Measurements from ENCODE around the gene C16orf92. TPM values are rescaled to one million over a fixed set of nuclear protein-coding genes. Genes with fewer than 3 reads are reported as not detected.
A peak's percentile ranks its signal among the peaks of the same experiment; 100 is the strongest.

Gene C16orf92
- total RNA-seq, 5 donors from 2014 or later (not counting 1 experiment from before 2014, with no cell fraction given) = not detected

GRCh38 chr16:30052671-30053372 is 29.8 kb downstream of the C16orf92 start:
- CTCF ChIA-PET = interaction anchor here in 1 of 2 donors (0.5 kb wide), 1 partner anchor 15 kb away, joined by 4 read pairs; no protein-coding TSS in a partner anchor
- ATAC-seq (replicated peaks in 1 of 4) (peak; percentile 76 to 81 (median 77)), DNase-seq (peak; percentile 53 to 92 (median 77))
- Mint-ChIP-seq H3K4me3 (peak overlapping the region; percentile 82 to 86 (median 82)), H3K36me3 (no peaks in the 10 kb centered on the region), H3K9me3 (no peaks in the 10 kb centered on the region), H3K27ac (peak overlapping the region; percentile 55 to 63), H3K4me1 (peaks cover 18 to 28% (median 23%) of the 10 kb centered on the region in 3 donors), H3K27me3 (no peaks in the 10 kb centered on the region)
- peaks cover 0 to 8% of the 10 kb centered on the region in 2 experiments for H3K27me3 ChIP-seq (replicated peaks in 1 of 2; ENCODE audit: control insufficient read depth in 2 of 2, extremely low read depth in 1 of 2, insufficient read depth in 2 of 2, low read length in 1 of 2)
- H3K9me3 ChIP-seq = no peaks in the 10 kb centered on the region
- H3K27ac ChIP-seq (ENCODE audit: low read length) = no peak overlapping the region
- peaks cover 12 to 30% of the 10 kb centered on the region in 2 experiments for H3K4me1 ChIP-seq (ENCODE audit: control insufficient read depth in 1 of 2, extremely low read depth in 1 of 2, insufficient read depth in 2 of 2, low read length in 2 of 2)
- peak overlapping the region; percentile 65 to 69 for H3K4me3 ChIP-seq (ENCODE audit: control insufficient read depth in 1 of 2, extremely low read depth in 1 of 2, low read length in 1 of 2)
- WGBS (ENCODE audit: insufficient coverage) = under 1% methylated on average over 38 of the region's 58 CpGs
- POLR2A ChIA-PET = interaction anchor here in 1 of 2 donors (0.6 kb wide), 1 partner anchor 37 kb away, joined by 8 read pairs; no protein-coding TSS in a partner anchor
- no peaks in the 10 kb centered on the region for H3K36me3 ChIP-seq (ENCODE audit: control insufficient read depth in 2 of 2, extremely low read depth in 1 of 2, insufficient read depth in 1 of 2, low read length in 1 of 2)

GRCh38 chr16:30053376-30054015 is 30.5 kb downstream of the C16orf92 start:
- Histone ChIP-seq H3K9me3 (no peaks in the 10 kb centered on the region), H3K27me3 (replicated peaks in 1 of 2; ENCODE audit: control insufficient read depth in 2 of 2, extremely low read depth in 1 of 2, insufficient read depth in 2 of 2, low read length in 1 of 2) (peaks cover 0 to 8% of the 10 kb centered on the region in 2 experiments), H3K4me3 (ENCODE audit: control insufficient read depth in 1 of 2, extremely low read depth in 1 of 2, low read length in 1 of 2) (peak overlapping the region; percentile 65 to 69), H3K27ac (ENCODE audit: low read length) (no peak overlapping the region), H3K36me3 (ENCODE audit: control insufficient read depth in 2 of 2, extremely low read depth in 1 of 2, insufficient read depth in 1 of 2, low read length in 1 of 2) (no peaks in the 10 kb centered on the region), H3K4me1 (ENCODE audit: control insufficient read depth in 1 of 2, extremely low read depth in 1 of 2, insufficient read depth in 2 of 2, low read length in 2 of 2) (peaks cover 12 to 30% of the 10 kb centered on the region in 2 experiments)
- H3K4me1 Mint-ChIP-seq = peaks cover 18 to 28% (median 23%) of the 10 kb centered on the region in 3 donors
- DNase-seq (no peak), ATAC-seq (replicated peaks in 1 of 4) (peak; percentile 13 to 17 (median 14))
- H3K4me3 Mint-ChIP-seq = peak overlapping the region; percentile 70 to 82 (median 82)
- CTCF ChIA-PET = interaction anchor here in 1 of 2 donors (0.5 kb wide), 1 partner anchor 14 kb away, joined by 4 read pairs; no protein-coding TSS in a partner anchor
- no peaks in the 10 kb centered on the region for H3K27me3 Mint-ChIP-seq
- POLR2A ChIA-PET = interaction anchor here in 1 of 2 donors (0.6 kb wide), 1 partner anchor 37 kb away, joined by 8 read pairs; no protein-coding TSS in a partner anchor
- 17% methylated on average over 19 of the region's 19 CpGs for WGBS (ENCODE audit: insufficient coverage)
- peak overlapping the region in 1 of 2 donors; percentile 52 for H3K27ac Mint-ChIP-seq
- H3K9me3 Mint-ChIP-seq = no peaks in the 10 kb centered on the region
- no peaks in the 10 kb centered on the region for H3K36me3 Mint-ChIP-seq

- peak overlapping the region; percentile 50 to 82 (median 73) for H3K4me3 Mint-ChIP-seq
- WGBS (ENCODE audit: insufficient coverage) = 86% methylated on average over 6 of the region's 8 CpGs
- ChIA-PET POLR2A (no interaction called here), CTCF (interaction anchor here in 1 of 2 donors (0.9 to 1.4 kb wide), 2 partner anchors 11 to 23 kb away, joined by 3 to 4 read pairs; partner anchors contain the start of genes ALDOA and TLCD3B)
- no peaks in the 10 kb centered on the region for H3K36me3 Mint-ChIP-seq
- H3K27ac Mint-ChIP-seq = peak overlapping the region in 1 of 2 donors; percentile 72
- H3K4me1 Mint-ChIP-seq = peaks cover 18 to 28% (median 23%) of the 10 kb centered on the region in 3 donors
- ATAC-seq (replicated peaks in 1 of 4) = no peak
- H3K27me3 Mint-ChIP-seq = no peaks in the 10 kb centered on the region
- H3K9me3 ChIP-seq = no peaks in the 10 kb centered on the region
- peaks cover 12 to 30% of the 10 kb centered on the region in 2 experiments for H3K4me1 ChIP-seq (ENCODE audit: control insufficient read depth in 1 of 2, extremely low read depth in 1 of 2, insufficient read depth in 2 of 2, low read length in 2 of 2)
- H3K27ac ChIP-seq (ENCODE audit: low read length) = no peak overlapping the region
- no peak overlapping the region for H3K4me3 ChIP-seq (ENCODE audit: control insufficient read depth in 1 of 2, extremely low read depth in 1 of 2, low read length in 1 of 2)
- peaks cover 0 to 8% of the 10 kb centered on the region in 2 experiments for H3K27me3 ChIP-seq (replicated peaks in 1 of 2; ENCODE audit: control insufficient read depth in 2 of 2, extremely low read depth in 1 of 2, insufficient read depth in 2 of 2, low read length in 1 of 2)
- H3K9me3 Mint-ChIP-seq = no peaks in the 10 kb centered on the region
- DNase-seq = no peak
- no peaks in the 10 kb centered on the region for H3K36me3 ChIP-seq (ENCODE audit: control insufficient read depth in 2 of 2, extremely low read depth in 1 of 2, insufficient read depth in 1 of 2, low read length in 1 of 2)
Observed at GRCh38 chr16:30054451-30054850, 31.5 kb downstream of the C16orf92 start.

GRCh38 chr16:30054959-30055553 is 32.1 kb downstream of the C16orf92 start:
- H3K4me3 Mint-ChIP-seq = peak overlapping the region; percentile 13 to 82 (median 43)
- CTCF ChIA-PET = interaction anchor here (0.6 to 1.4 kb wide), 8 partner anchors 10 to 378 kb away, joined by 3 to 6 read pairs (median 4); partner anchors contain the start of genes ALDOA (in 1 of the 2) and TLCD3B (in 1 of the 2)
- peak overlapping the region; percentile 72 to 81 for H3K27ac Mint-ChIP-seq

GRCh38 chr16:30060346-30060745 is 37.3 kb downstream of the C16orf92 start:
- H3K27me3 Mint-ChIP-seq = no peaks in the 10 kb centered on the region
- CTCF ChIA-PET = no interaction called here
- no peak overlapping the region for H3K4me3 Mint-ChIP-seq

More at GRCh38 chr16:30054959-30055553, 32.1 kb downstream of the C16orf92 start:
- peaks cover 18 to 28% (median 23%) of the 10 kb centered on the region in 3 donors for H3K4me1 Mint-ChIP-seq
- WGBS (ENCODE audit: insufficient coverage) = 21% methylated on average over 7 of the region's 10 CpGs
- H3K36me3 ChIP-seq (ENCODE audit: control insufficient read depth in 2 of 2, extremely low read depth in 1 of 2, insufficient read depth in 1 of 2, low read length in 1 of 2) = no peaks in the 10 kb centered on the region
- no peak overlapping the region for H3K27ac ChIP-seq (ENCODE audit: low read length)
- peaks cover 0 to 8% of the 10 kb centered on the region in 2 experiments for H3K27me3 ChIP-seq (replicated peaks in 1 of 2; ENCODE audit: control insufficient read depth in 2 of 2, extremely low read depth in 1 of 2, insufficient read depth in 2 of 2, low read length in 1 of 2)
- H3K9me3 Mint-ChIP-seq = no peaks in the 10 kb centered on the region
- H3K27me3 Mint-ChIP-seq = no peaks in the 10 kb centered on the region
- H3K4me3 ChIP-seq (ENCODE audit: control insufficient read depth in 1 of 2, extremely low read depth in 1 of 2, low read length in 1 of 2) = no peak overlapping the region
- DNase-seq (peak in 19 of 35 experiments; percentile 20 to 66 (median 38)), ATAC-seq (replicated peaks in 1 of 4) (peak; percentile 69 to 75 (median 73))
- POLR2A ChIA-PET = interaction anchor here in 1 of 2 donors (0.7 kb wide), 1 partner anchor 22 kb away, joined by 3 read pairs; no protein-coding TSS in a partner anchor
- H3K36me3 Mint-ChIP-seq = no peaks in the 10 kb centered on the region
- H3K9me3 ChIP-seq = no peaks in the 10 kb centered on the region
- peaks cover 12 to 30% of the 10 kb centered on the region in 2 experiments for H3K4me1 ChIP-seq (ENCODE audit: control insufficient read depth in 1 of 2, extremely low read depth in 1 of 2, insufficient read depth in 2 of 2, low read length in 2 of 2)

More at GRCh38 chr16:30060346-30060745, 37.3 kb downstream of the C16orf92 start:
- Mint-ChIP-seq H3K4me1 (peaks cover 9 to 11% (median 10%) of the 10 kb centered on the region in 3 donors), H3K36me3 (no peaks in the 10 kb centered on the region), H3K9me3 (no peaks in the 10 kb centered on the region), H3K27ac (no peak overlapping the region)
- no peak for ATAC-seq (replicated peaks in 1 of 4)
- Histone ChIP-seq H3K27ac (ENCODE audit: low read length) (no peak overlapping the region), H3K9me3 (no peaks in the 10 kb centered on the region), H3K27me3 (replicated peaks in 1 of 2; ENCODE audit: control insufficient read depth in 2 of 2, extremely low read depth in 1 of 2, insufficient read depth in 2 of 2, low read length in 1 of 2) (no peaks in the 10 kb centered on the region), H3K4me1 (ENCODE audit: control insufficient read depth in 1 of 2, extremely low read depth in 1 of 2, insufficient read depth in 2 of 2, low read length in 2 of 2) (peaks cover 3 to 20% of the 10 kb centered on the region in 2 experiments), H3K36me3 (ENCODE audit: control insufficient read depth in 2 of 2, extremely low read depth in 1 of 2, insufficient read depth in 1 of 2, low read length in 1 of 2) (no peaks in the 10 kb centered on the region), H3K4me3 (ENCODE audit: control insufficient read depth in 1 of 2, extremely low read depth in 1 of 2, low read length in 1 of 2) (no peak overlapping the region)
- DNase-seq = no peak
- POLR2A ChIA-PET = no interaction called here
- WGBS (ENCODE audit: insufficient coverage) = 93% methylated on average over 3 of the region's 4 CpGs

All from T-cell (primary cell).